Body of pancreas (tissue), 4 donors: ENCODE measurements around the gene MTTP. TPM values are rescaled to one million over a fixed set of nuclear protein-coding genes. Genes with fewer than 3 reads are reported as not detected.

Experiments used
- ATAC-seq: fragments of 150-250 bp; one replicate; pipeline ENCODE4 v1.9.1; 2016
- DNase-seq, 4 donors: peaks; one replicate each; pipeline ENCODE4 v3.0.0-alpha.2; 2019
- H3K27ac ChIP-seq, 4 donors: fragments of 200-600 bp; sonication (generic); 1 replicate in 3 of 4; 2 replicates in 1 of 4; pipeline versions ENCODE4 v1.5.1 to v1.6.1; 2016 to 2019; ENCODE audit warnings: mild to moderate bottlenecking in 1 of 4, mixed read lengths in 1 of 4, moderate library complexity in 1 of 4
- H3K27me3 ChIP-seq, 2 donors: fragments of 200-600 bp; sonication (generic); one replicate each; pipeline ENCODE4 v1.6.0; 2016; ENCODE audit warnings: mild to moderate bottlenecking in 1 of 2
- H3K36me3 ChIP-seq, 2 donors: fragments of 200-600 bp; sonication (generic); replicated peaks in 1 of 2; 2 replicates each; pipeline ENCODE4 v1.5.1; 2016; ENCODE audit warnings: low read depth in 2 of 2; ENCODE audit not compliant: insufficient read depth in 1 of 2
- H3K4me1 ChIP-seq: fragments of 200-600 bp; sonication (generic); one replicate; pipeline ENCODE4 v1.6.0; 2016
- H3K4me3 ChIP-seq, 2 donors: fragments of 200-600 bp; sonication (generic); 1 replicate in 1 of 2; 2 replicates in 1 of 2; pipeline ENCODE4 v1.5.1; 2016 to 2019
- H3K9me3 ChIP-seq, 3 donors: fragments of 200-600 bp; sonication (generic); 1 replicate in 2 of 3; 2 replicates in 1 of 3; pipeline ENCODE4 v1.5.1; 2016
- CTCF ChIP-seq, 7 experiments: fragments of 450-650 bp in 4 of 7; fragments of 200-600 bp in 3 of 7; sonication (generic) in 3 of 7; IDR thresholded peaks; one replicate each; pipeline ENCODE4 v1.5.1; 2016 to 2019; ENCODE audit warnings: antibody characterized with exemption in 7 of 7
- POLR2A ChIP-seq, 3 donors: fragments of 450-650 bp; IDR thresholded peaks; one replicate each; pipeline ENCODE4 v1.6.1; 2016; ENCODE audit warnings: antibody characterized with exemption in 3 of 3, mild to moderate bottlenecking in 2 of 3
- WGBS, 2 donors: methylation state at CpG; one replicate each; pipeline ENCODE4 v1.1.5; 2017; 5-methylcytosine and 5-hydroxymethylcytosine counted together
- intact Hi-C: fragments of 100-400 bp; cut with DNase I; formaldehyde crosslinking; loops from one replicate; pipeline ENCODE4 v1.15.1; 2023
- total RNA-seq, 2 donors: library from RNA; depleted of rRNA; stranded (reverse); fragments of >200 nt; gene quantifications; one replicate each; pipeline ENCODE4 v1.1.0, GENCODE V29; 2016

Gene MTTP
- total RNA-seq, 2 donors from 2014 or later: not detected

- Histone ChIP-seq H3K4me1 (no peaks in the 10 kb centered on the region), H3K4me3 (no peak overlapping the region), H3K36me3 (no peaks in the 10 kb centered on the region), H3K27ac (no peak overlapping the region), H3K9me3 (no peaks in the 10 kb centered on the region), H3K27me3 (no peaks in the 10 kb centered on the region)
- no peak for DNase-seq
- ATAC-seq: no peak
- intact Hi-C loops: no loop called here
- 77 to 85% methylated on average over 1 of the region's 1 CpG for WGBS, 2 donors
- TF ChIP-seq POLR2A (IDR thresholded peaks at IDR 0.05) (no peak), CTCF (IDR thresholded peaks at IDR 0.05) (no peak)
Measured at GRCh38 chr4:99573735-99574368, 772 bp upstream of the MTTP start.

- Histone ChIP-seq H3K4me3 (no peak overlapping the region), H3K27ac (no peak overlapping the region), H3K36me3 (no peaks in the 10 kb centered on the region), H3K9me3 (no peaks in the 10 kb centered on the region), H3K27me3 (no peaks in the 10 kb centered on the region), H3K4me1 (no peaks in the 10 kb centered on the region)
- WGBS, 2 donors: 62 to 100% methylated on average over 2 of the region's 2 CpGs
- intact Hi-C loops: no loop called here
- DNase-seq (no peak), ATAC-seq (no peak)
- TF ChIP-seq CTCF (IDR thresholded peaks at IDR 0.05) (no peak), POLR2A (IDR thresholded peaks at IDR 0.05) (no peak)
Measured at GRCh38 chr4:99578714-99579113, 4.1 kb downstream of the MTTP start.

GRCh38 chr4:99585516-99585915 is 10.9 kb downstream of the MTTP start:
- no peak for ATAC-seq
- WGBS, 2 donors: 93 to 100% methylated on average over 1 of the region's 1 CpG

GRCh38 chr4:99586322-99586721 is 11.7 kb downstream of the MTTP start:
- ATAC-seq (no peak), DNase-seq (no peak)
- intact Hi-C loops: no loop called here
- Histone ChIP-seq H3K27me3 (no peaks in the 10 kb centered on the region), H3K4me1 (no peaks in the 10 kb centered on the region), H3K9me3 (no peaks in the 10 kb centered on the region), H3K4me3 (no peak overlapping the region), H3K36me3 (no peaks in the 10 kb centered on the region), H3K27ac (no peak overlapping the region)
- TF ChIP-seq POLR2A (IDR thresholded peaks at IDR 0.05) (no peak), CTCF (IDR thresholded peaks at IDR 0.05) (no peak)
- WGBS, 2 donors: 39 to 48% methylated on average over 2 of the region's 2 CpGs

More at GRCh38 chr4:99585516-99585915, 10.9 kb downstream of the MTTP start:
- intact Hi-C loops: no loop called here
- Histone ChIP-seq H3K27me3 (no peaks in the 10 kb centered on the region), H3K4me1 (no peaks in the 10 kb centered on the region), H3K4me3 (no peak overlapping the region), H3K27ac (no peak overlapping the region), H3K36me3 (no peaks in the 10 kb centered on the region), H3K9me3 (no peaks in the 10 kb centered on the region)
- DNase-seq: no peak
- TF ChIP-seq POLR2A (IDR thresholded peaks at IDR 0.05): no peak
- no peak for TF ChIP-seq CTCF (IDR thresholded peaks at IDR 0.05)

- ATAC-seq: no peak
- WGBS, 2 donors: 38 to 50% methylated on average over 1 of the region's 1 CpG
- no peak overlapping the region for H3K27ac ChIP-seq
Measured at GRCh38 chr4:99586797-99587196, 12.2 kb downstream of the MTTP start.

More at GRCh38 chr4:99586797-99587196, 12.2 kb downstream of the MTTP start:
- intact Hi-C loops: no loop called here
- no peaks in the 10 kb centered on the region for H3K36me3 ChIP-seq
- TF ChIP-seq CTCF (IDR thresholded peaks at IDR 0.05) (no peak), POLR2A (IDR thresholded peaks at IDR 0.05) (no peak)
- no peaks in the 10 kb centered on the region for H3K9me3 ChIP-seq
- no peaks in the 10 kb centered on the region for H3K27me3 ChIP-seq
- H3K4me1 ChIP-seq: no peaks in the 10 kb centered on the region
- no peak overlapping the region for H3K4me3 ChIP-seq
- no peak for DNase-seq
